ENCODE data around the gene SLC45A3. TPM values are rescaled to one million over a fixed set of nuclear protein-coding genes. Genes with fewer than 3 reads are reported as not detected.
A peak's percentile ranks its signal among the peaks of the same experiment; 100 is the strongest.

Gene SLC45A3
- total RNA-seq, 1 donor = 1.1 TPM

GRCh38 chr1:205710201-205711062 lies 30.1 kb upstream of the SLC45A3 start:
- no peaks in the 10 kb centered on the region for H3K9me3 ChIP-seq (ENCODE audit: low read depth, low read length)
- H3K79me2 ChIP-seq (ENCODE audit: insufficient read depth, low read length) = no peaks in the 10 kb centered on the region
- H3K27ac ChIP-seq (ENCODE audit: low read depth, low read length) = no peak overlapping the region
- no peak for TF ChIP-seq CTCF (IDR thresholded peaks at IDR 0.05; ENCODE audit: extremely low read depth, low read depth, low read length)
- peaks cover 31% of the 10 kb centered on the region for H3K36me3 ChIP-seq (ENCODE audit: insufficient read depth, low read length)
- peaks cover 6% of the 10 kb centered on the region for H3K4me1 ChIP-seq (ENCODE audit: insufficient read depth, low read length)
- peaks cover 5% of the 10 kb centered on the region for H4K20me1 ChIP-seq (ENCODE audit: insufficient read depth, low read length)
- no peak overlapping the region for H3K4me3 ChIP-seq (ENCODE audit: insufficient read depth, low read length)
- no peak overlapping the region for H2AFZ ChIP-seq (ENCODE audit: low read length)
- no peaks in the 10 kb centered on the region for H3K27me3 ChIP-seq (ENCODE audit: insufficient read depth, low read length)
- DNase-seq (ENCODE audit: insufficient read length, low spot score, missing footprints) = no peak
- no peak overlapping the region for H3K4me2 ChIP-seq (ENCODE audit: insufficient read depth, low read length)

GRCh38 chr1:205709640-205710039 lies 29.3 kb upstream of the SLC45A3 start:
- no peaks in the 10 kb centered on the region for H3K79me2 ChIP-seq (ENCODE audit: insufficient read depth, low read length)
- H3K4me1 ChIP-seq (ENCODE audit: insufficient read depth, low read length) = peaks cover 6% of the 10 kb centered on the region
- no peak for TF ChIP-seq CTCF (IDR thresholded peaks at IDR 0.05; ENCODE audit: extremely low read depth, low read depth, low read length)
- H3K27me3 ChIP-seq (ENCODE audit: insufficient read depth, low read length) = no peaks in the 10 kb centered on the region
- H3K27ac ChIP-seq (ENCODE audit: low read depth, low read length) = no peak overlapping the region
- H3K4me3 ChIP-seq (ENCODE audit: insufficient read depth, low read length) = no peak overlapping the region
- H4K20me1 ChIP-seq (ENCODE audit: insufficient read depth, low read length) = peaks cover 5% of the 10 kb centered on the region
- peaks cover 28% of the 10 kb centered on the region for H3K36me3 ChIP-seq (ENCODE audit: insufficient read depth, low read length)
- H3K4me2 ChIP-seq (ENCODE audit: insufficient read depth, low read length) = no peak overlapping the region
- no peak overlapping the region for H2AFZ ChIP-seq (ENCODE audit: low read length)
- no peaks in the 10 kb centered on the region for H3K9me3 ChIP-seq (ENCODE audit: low read depth, low read length)
- no peak for DNase-seq (ENCODE audit: insufficient read length, low spot score, missing footprints)

- Histone ChIP-seq H3K27ac (ENCODE audit: low read depth, low read length) (peak overlapping the region; percentile 5), H3K79me2 (ENCODE audit: insufficient read depth, low read length) (no peaks in the 10 kb centered on the region), H2AFZ (ENCODE audit: low read length) (no peak overlapping the region), H4K20me1 (ENCODE audit: insufficient read depth, low read length) (peaks cover 5% of the 10 kb centered on the region), H3K27me3 (ENCODE audit: insufficient read depth, low read length) (no peaks in the 10 kb centered on the region), H3K36me3 (ENCODE audit: insufficient read depth, low read length) (peaks cover 32% of the 10 kb centered on the region), H3K9me3 (ENCODE audit: low read depth, low read length) (no peaks in the 10 kb centered on the region), H3K4me2 (ENCODE audit: insufficient read depth, low read length) (no peak overlapping the region), H3K4me3 (ENCODE audit: insufficient read depth, low read length) (no peak overlapping the region), H3K4me1 (ENCODE audit: insufficient read depth, low read length) (peaks cover 6% of the 10 kb centered on the region)
- no peak for TF ChIP-seq CTCF (IDR thresholded peaks at IDR 0.05; ENCODE audit: extremely low read depth, low read depth, low read length)
- peak; percentile 25 for DNase-seq (ENCODE audit: insufficient read length, low spot score, missing footprints)
Measured at GRCh38 chr1:205709059-205709398, 28.7 kb upstream of the SLC45A3 start.

GRCh38 chr1:205706601-205707502 lies 26.5 kb upstream of the SLC45A3 start:
- Histone ChIP-seq H3K27ac (ENCODE audit: low read depth, low read length) (no peak overlapping the region), H3K9me3 (ENCODE audit: low read depth, low read length) (no peaks in the 10 kb centered on the region), H3K4me3 (ENCODE audit: insufficient read depth, low read length) (no peak overlapping the region), H3K4me2 (ENCODE audit: insufficient read depth, low read length) (no peak overlapping the region), H3K36me3 (ENCODE audit: insufficient read depth, low read length) (peaks cover 38% of the 10 kb centered on the region), H3K4me1 (ENCODE audit: insufficient read depth, low read length) (peaks cover 6% of the 10 kb centered on the region), H4K20me1 (ENCODE audit: insufficient read depth, low read length) (peaks cover 5% of the 10 kb centered on the region), H3K79me2 (ENCODE audit: insufficient read depth, low read length) (no peaks in the 10 kb centered on the region), H3K27me3 (ENCODE audit: insufficient read depth, low read length) (no peaks in the 10 kb centered on the region), H2AFZ (ENCODE audit: low read length) (no peak overlapping the region)
- no peak for TF ChIP-seq CTCF (IDR thresholded peaks at IDR 0.05; ENCODE audit: extremely low read depth, low read depth, low read length)
- peak; percentile 17 for DNase-seq (ENCODE audit: insufficient read length, low spot score, missing footprints)

Measured in osteoblast (primary cell).